GM23338 (cell line): ENCODE measurements around the gene MAPK14. TPM values are rescaled to one million over a fixed set of nuclear protein-coding genes. Genes with fewer than 3 reads are reported as not detected.
A peak's percentile ranks its signal among the peaks of the same experiment; 100 is the strongest.

Experiments
- ATAC-seq: fragments of 200-7000 bp; cut with Tn5 transposase; 3 replicates; pipeline ENCODE4 v1.9.1; 2020
- DNase-seq: peaks from one replicate; pipeline ENCODE4 v3.0.0-alpha.2; 2015; ENCODE audit warnings: low spot score
- H2AFZ ChIP-seq: fragments of 200-600 bp; sonication (generic); 2 replicates; pipeline ENCODE4 v1.8.0; 2016; ENCODE audit warnings: antibody characterized with exemption, mild to moderate bottlenecking, moderate library complexity
- H3F3A ChIP-seq: fragments of 200-600 bp; sonication (generic); replicated peaks from 2 replicates; pipeline ENCODE4 v1.8.0; 2017; ENCODE audit warnings: antibody characterized with exemption, mixed run types, low read depth
- H3K27ac ChIP-seq: fragments of 200-600 bp; sonication (generic); 2 replicates; pipeline ENCODE4 v1.6.1; 2016; ENCODE audit warnings: low read depth
- H3K27me3 ChIP-seq: fragments of 200-600 bp; sonication (generic); 2 replicates; pipeline ENCODE4 v1.8.0; 2016; ENCODE audit warnings: mild to moderate bottlenecking, mixed run types, moderate library complexity; ENCODE audit not compliant: insufficient read depth
- H3K36me3 ChIP-seq: fragments of 200-600 bp; sonication (generic); 2 replicates; pipeline ENCODE4 v1.8.0; 2016; ENCODE audit warnings: mild to moderate bottlenecking; ENCODE audit not compliant: insufficient read depth
- H3K4me1 ChIP-seq: fragments of 200-600 bp; sonication (generic); 2 replicates; pipeline ENCODE4 v1.8.0; 2016; ENCODE audit warnings: mild to moderate bottlenecking, moderate library complexity; ENCODE audit not compliant: insufficient read depth
- H3K4me2 ChIP-seq: fragments of 200-600 bp; sonication (generic); 2 replicates; pipeline ENCODE4 v1.7.1; 2017; ENCODE audit warnings: mixed run types
- H3K4me3 ChIP-seq: fragments of 200-600 bp; sonication (generic); 2 replicates; pipeline ENCODE4 v1.6.1; 2016; ENCODE audit warnings: mixed run types
- H3K79me2 ChIP-seq: fragments of 200-600 bp; sonication (generic); replicated peaks from 2 replicates; pipeline ENCODE4 v1.8.0; 2017; ENCODE audit warnings: mild to moderate bottlenecking; ENCODE audit not compliant: insufficient read depth
- H3K9me2 ChIP-seq: fragments of 200-600 bp; sonication (generic); 2 replicates; pipeline ENCODE4 v1.8.0; 2017; ENCODE audit not compliant: insufficient read depth
- H4K20me1 ChIP-seq: fragments of 200-600 bp; sonication (generic); replicated peaks from 2 replicates; pipeline ENCODE4 v1.8.0; 2017; ENCODE audit warnings: mild to moderate bottlenecking; ENCODE audit not compliant: insufficient read depth
- H3K27ac Mint-ChIP-seq: 2 replicates; pipeline ENCODE4 v1.8.0; 2020; ENCODE audit warnings: inconsistent platforms, mild to moderate bottlenecking, moderate library complexity, mixed read lengths
- H3K27me3 Mint-ChIP-seq: 3 replicates; pipeline ENCODE4 v1.8.0; 2022; ENCODE audit warnings: low read depth, mild to moderate bottlenecking, moderate library complexity, mixed read lengths, inconsistent platforms; ENCODE audit not compliant: insufficient read depth, poor library complexity
- H3K36me3 Mint-ChIP-seq: 3 replicates; pipeline ENCODE4 v1.8.0; 2021; ENCODE audit warnings: low read depth, mild to moderate bottlenecking, inconsistent platforms, moderate library complexity, mixed read lengths
- H3K4me1 Mint-ChIP-seq: 3 replicates; pipeline ENCODE4 v1.8.0; 2020; ENCODE audit warnings: mild to moderate bottlenecking, inconsistent platforms, mixed read lengths
- H3K4me3 Mint-ChIP-seq: 3 replicates; pipeline ENCODE4 v1.8.0; 2021; ENCODE audit warnings: moderate library complexity, mild to moderate bottlenecking, inconsistent platforms, mixed read lengths
- H3K9me3 Mint-ChIP-seq: 3 replicates; pipeline ENCODE4 v1.8.0; 2020; ENCODE audit warnings: moderate library complexity, mild to moderate bottlenecking, inconsistent platforms, mixed read lengths
- CREB1 ChIP-seq: fragments of 250-450 bp; sonication (Bioruptor Pico); IDR thresholded peaks from 2 replicates; pipeline ENCODE4 v1.5.0; 2020; ENCODE audit warnings: low read depth, mild to moderate bottlenecking, moderate library complexity
- CTCF ChIP-seq, 2 experiments: fragments of 200-600 bp in 1 of 2; sonication (generic) in 1 of 2; conservative IDR thresholded peaks; 2 replicates each; pipeline versions ENCODE4 v1.5.1 to v1.6.1; 2016 to 2017; ENCODE audit warnings: antibody characterized with exemption in 2 of 2, low read depth in 2 of 2, mild to moderate bottlenecking in 2 of 2, moderate library complexity in 1 of 2
- ETS1 ChIP-seq: IDR thresholded peaks from 2 replicates; pipeline ENCODE4 v1.6.1; 2016; ENCODE audit warnings: antibody characterized with exemption
- EZH2 ChIP-seq: fragments of 200-600 bp; sonication (generic); IDR thresholded peaks from one replicate; pipeline ENCODE4 v1.8.0; 2017; ENCODE audit warnings: antibody characterized with exemption, mild to moderate bottlenecking, low read depth; ENCODE audit not compliant: unreplicated experiment
- EZH2phosphoT487 ChIP-seq: fragments of 200-600 bp; sonication (generic); IDR thresholded peaks from one replicate; pipeline ENCODE4 v1.8.1; 2018; ENCODE audit warnings: antibody characterized with exemption; ENCODE audit not compliant: unreplicated experiment
- JUNB ChIP-seq: IDR thresholded peaks from one replicate; pipeline ENCODE4 v1.6.1; 2016; ENCODE audit warnings: antibody characterized with exemption; ENCODE audit not compliant: unreplicated experiment
- NANOG ChIP-seq: IDR thresholded peaks from 2 replicates; pipeline ENCODE4 v1.6.1; 2016; ENCODE audit warnings: antibody characterized with exemption, borderline replicate concordance
- REST ChIP-seq: IDR thresholded peaks from one replicate; pipeline ENCODE4 v1.6.1; 2018; ENCODE audit warnings: antibody characterized with exemption; ENCODE audit not compliant: unreplicated experiment
- STAT1 ChIP-seq: IDR thresholded peaks from one replicate; pipeline ENCODE4 v1.6.1; 2016; ENCODE audit warnings: antibody characterized with exemption; ENCODE audit not compliant: unreplicated experiment
- ZNF114 ChIP-seq: fragments of 250-450 bp; sonication (Bioruptor Pico); IDR thresholded peaks from 2 replicates; pipeline ENCODE4 v1.5.0; 2020; ENCODE audit warnings: mild to moderate bottlenecking, moderate library complexity
- ZNF331 ChIP-seq: fragments of 250-450 bp; sonication (Bioruptor Pico); IDR thresholded peaks from 2 replicates; pipeline ENCODE4 v1.5.0; 2020; ENCODE audit warnings: low read depth, mild to moderate bottlenecking, moderate library complexity
- ZNF462 ChIP-seq: fragments of 250-450 bp; sonication (Bioruptor Pico); IDR thresholded peaks from 2 replicates; pipeline ENCODE4 v1.5.0; 2020; ENCODE audit warnings: mild to moderate bottlenecking, moderate library complexity
- polyA plus RNA-seq: library from polyadenylated mRNA; unstranded; fragments of >200 nt; fragmentation: Nextera tagmentation; extraction: Ambion mirVana; gene quantifications from 2 replicates; pipeline ENCODE4 v1.2.1, GENCODE V29; 2016
- total RNA-seq: library from RNA; depleted of rRNA; stranded (reverse); fragments of >200 nt; shearing (Covaris generic); gene quantifications from 2 replicates; pipeline ENCODE4 v1.2.3, GENCODE V29; 2014

Gene MAPK14
- total and polyA plus RNA-seq, 2 experiments from 2014 or later = 8.8 to 44.5 TPM

GRCh38 chr6:36028877-36029324 lies 1.3 kb downstream of the MAPK14 start (continued):
- TF ChIP-seq ZNF462 (no peak), ETS1 (no peak), NANOG (no peak)

DNA sequence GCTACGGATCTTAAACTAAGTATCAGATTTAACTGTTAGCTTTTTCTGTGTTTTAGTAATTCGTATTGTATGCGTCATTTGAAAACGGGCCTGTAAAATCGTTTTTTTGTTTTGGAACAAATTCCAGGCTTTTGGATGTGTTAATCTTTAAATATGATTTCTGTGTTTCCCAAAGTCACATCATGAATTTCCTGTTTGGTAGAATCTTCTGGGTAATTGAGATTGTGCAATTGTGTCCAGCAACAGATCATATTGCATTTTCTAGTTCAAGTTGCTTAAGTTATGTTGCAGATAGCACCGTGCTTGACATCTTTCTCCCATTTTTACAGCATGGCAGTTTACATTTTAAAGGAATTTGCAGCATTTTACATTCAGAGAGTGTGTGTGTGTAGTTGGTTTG lies 1.9 kb downstream of the MAPK14 start:
- Histone ChIP-seq H3K9me2 (no peaks in the 10 kb centered on the region), H3K4me1 (peaks cover 36% of the 10 kb centered on the region), H2AFZ (no peak overlapping the region), H3K79me2 (peaks cover 62% of the 10 kb centered on the region), H4K20me1 (peaks cover 10% of the 10 kb centered on the region), H3F3A (peaks cover 6% of the 10 kb centered on the region; the same call in 1 of the 2 replicates), H3K36me3 (no peaks in the 10 kb centered on the region), H3K27me3 (peaks cover 4% of the 10 kb centered on the region; the same call in 1 of the 2 replicates), H3K4me2 (peak overlapping the region; percentile 83), H3K27ac (no peak overlapping the region), H3K4me3 (peak overlapping the region; percentile 86)
- Mint-ChIP-seq H3K4me1 (peaks cover 48% of the 10 kb centered on the region), H3K27ac (no peak overlapping the region), H3K9me3 (no peaks in the 10 kb centered on the region), H3K4me3 (peak overlapping the region; percentile 94), H3K27me3 (peaks cover 7% of the 10 kb centered on the region), H3K36me3 (no peaks in the 10 kb centered on the region)
- ATAC-seq = no peak
- DNase-seq = no peak
- TF ChIP-seq JUNB = no peak
- TF ChIP-seq REST = no peak
- TF ChIP-seq STAT1 = no peak
- no peak for TF ChIP-seq CREB1 (CRISPR knock-in tag)
- no peak for TF ChIP-seq EZH2phosphoT487
- TF ChIP-seq CTCF (conservative IDR thresholded peaks at IDR 0.05; ENCODE audit: low read depth in 2 of 2) = no peak
- TF ChIP-seq ZNF331 (CRISPR knock-in tag) = no peak
- no peak for TF ChIP-seq EZH2
- no peak for TF ChIP-seq ZNF114
- no peak for TF ChIP-seq ETS1
